HG03565 (cell line): ENCODE measurements around the gene TREML4.
"Not testable (repeated sequence)": the region's sequence is repeated elsewhere in the genome, so short reads cannot be mapped to it uniquely, and the experiment has no call there.

Experiments used
- ATAC-seq: cut with Tn5 transposase; IDR thresholded peaks from one replicate; pipeline ENCODE4 v1.9.1; 2021; ENCODE audit warnings: mild to moderate bottlenecking, moderate library complexity; ENCODE audit not compliant: unreplicated experiment

The TREML4 gene, protein sequence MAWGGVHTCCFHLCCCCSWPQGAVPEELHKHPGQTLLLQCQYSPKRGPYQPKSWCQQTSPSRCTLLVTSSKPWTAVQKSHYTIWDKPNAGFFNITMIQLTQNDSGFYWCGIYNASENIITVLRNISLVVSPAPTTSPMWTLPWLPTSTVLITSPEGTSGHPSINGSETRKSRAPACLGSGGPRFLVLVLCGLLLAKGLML

DNA sequence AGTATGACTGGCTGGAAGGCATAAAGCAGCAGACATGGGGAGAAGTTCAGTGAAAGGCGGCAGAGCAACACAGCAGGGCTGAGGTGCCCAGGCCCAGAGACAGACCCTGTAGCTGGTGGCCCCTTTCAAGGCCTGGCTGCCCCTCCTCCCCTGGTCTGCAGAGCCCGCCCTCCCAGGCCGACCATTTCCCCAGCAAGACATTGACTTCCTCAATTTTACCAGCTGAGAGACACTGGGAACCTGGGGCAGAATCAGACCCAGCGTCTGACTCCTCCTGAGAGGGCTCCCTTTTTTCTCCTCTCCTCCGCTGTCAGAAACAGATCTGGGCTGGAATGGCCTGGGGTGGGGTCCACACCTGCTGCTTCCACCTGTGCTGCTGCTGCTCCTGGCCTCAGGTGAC lies at the start of gene TREML4:
TREML4 (plus strand) TSS at position 254 of the 400 bp plus-strand sequence; CDS start at position 333, 79 bp downstream.
- no peak for ATAC-seq

DNA sequence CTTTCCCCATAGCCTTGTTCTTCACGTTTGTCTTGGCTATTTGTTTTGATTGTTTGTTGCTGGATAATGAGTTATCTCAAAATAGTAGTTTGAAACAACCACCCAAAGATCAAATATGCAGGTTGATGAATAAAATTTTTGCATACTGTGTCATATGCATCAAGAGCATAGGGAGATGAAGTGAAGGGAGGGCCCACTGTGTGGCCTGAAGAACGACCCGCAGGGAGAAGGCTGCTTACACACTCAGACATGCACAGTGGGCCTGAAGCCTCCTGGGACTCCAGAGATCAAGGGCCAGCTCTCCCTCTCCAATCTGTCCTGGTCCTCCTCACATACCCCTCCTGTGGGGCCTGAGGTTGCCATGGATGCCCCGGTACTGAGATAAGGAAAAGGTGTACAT lies 49.0 kb upstream of the TREML4 start:
- ATAC-seq = no peak

DNA sequence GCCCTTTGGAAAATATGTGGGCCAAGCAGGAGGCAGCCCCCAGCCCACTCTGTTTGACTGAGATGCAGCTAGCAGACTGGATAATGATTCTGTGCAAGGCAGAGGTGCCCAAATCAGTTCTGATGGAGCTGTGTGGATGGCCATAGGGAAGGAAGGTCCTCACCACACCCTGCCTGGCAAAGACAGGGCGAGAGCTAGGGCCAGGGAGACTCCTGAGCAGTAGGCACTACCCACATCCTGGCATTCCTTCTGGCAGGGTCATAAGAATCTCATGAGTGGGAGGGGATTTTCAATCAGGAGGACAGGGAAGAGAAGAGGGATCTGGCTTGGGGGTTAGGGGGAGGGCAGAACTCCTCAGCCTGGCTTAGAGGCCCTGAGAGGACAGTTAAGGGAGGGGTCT lies 46.6 kb upstream of the TREML4 start:
- no peak for ATAC-seq

DNA sequence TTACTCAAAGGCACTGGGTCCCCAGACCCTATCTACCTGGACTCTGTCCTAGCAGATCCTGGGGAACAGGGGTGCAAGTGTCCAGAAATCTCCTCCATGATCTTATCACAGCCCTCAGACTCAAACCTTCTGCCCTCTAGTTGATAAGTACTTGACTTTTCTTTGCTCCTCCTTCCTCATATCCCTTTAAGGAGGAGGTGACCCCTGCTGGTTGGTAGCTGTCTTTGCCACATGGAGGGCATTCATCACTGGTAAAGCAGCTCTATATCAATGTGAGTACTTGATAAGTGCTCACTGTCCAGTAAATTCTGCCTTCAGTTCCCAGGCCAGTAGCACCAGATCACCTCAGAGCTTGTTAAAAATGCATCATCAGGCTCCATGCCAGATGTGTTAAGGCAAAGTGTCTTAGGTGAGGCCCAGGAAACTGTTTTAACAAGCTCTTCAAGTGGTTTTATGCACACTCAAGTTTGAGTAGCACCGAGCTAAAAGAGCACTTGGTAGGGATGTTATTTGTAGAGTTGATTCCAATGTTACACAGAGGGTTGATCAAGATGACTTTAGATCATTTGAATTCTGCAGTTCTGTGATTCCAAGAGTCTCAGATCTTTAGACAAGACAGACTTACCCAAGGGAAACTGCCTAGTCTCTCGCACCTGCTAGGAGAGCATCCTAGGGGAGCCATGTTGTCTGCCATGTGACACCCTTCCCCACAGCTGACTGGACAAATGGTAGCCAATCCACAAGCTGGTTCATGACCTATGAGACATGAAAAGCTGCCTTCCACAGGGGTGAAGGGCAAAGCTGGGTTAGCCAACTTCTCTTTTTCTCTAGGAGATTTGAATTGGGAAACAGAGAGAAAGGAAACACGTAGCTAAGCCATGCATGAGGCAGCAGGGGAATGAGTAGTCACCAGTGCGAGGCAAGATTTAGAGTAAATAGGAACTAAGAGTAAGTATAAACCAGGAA lies 45.8 kb upstream of the TREML4 start:
- ATAC-seq = no peak

DNA sequence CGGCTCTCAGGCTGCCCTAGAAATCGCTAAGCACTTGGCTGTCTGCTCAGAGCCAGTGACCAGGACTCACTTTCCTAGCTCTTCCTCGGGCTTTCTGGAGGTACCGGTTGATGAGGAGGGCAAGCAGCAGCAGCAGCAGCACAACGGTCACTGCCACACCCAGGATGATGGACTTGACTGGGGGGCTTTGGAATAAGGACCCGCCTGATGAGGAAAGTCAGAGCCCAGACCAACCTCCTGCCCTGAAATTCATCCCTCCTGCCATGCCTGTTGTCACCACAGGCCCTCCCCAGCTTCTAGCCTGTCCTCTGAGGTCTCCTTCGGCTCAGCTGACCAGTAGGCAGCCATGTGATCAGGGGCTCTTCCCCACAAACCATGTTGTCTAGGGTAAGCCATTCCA lies 43.4 kb upstream of the TREML4 start:
- no peak for ATAC-seq

DNA sequence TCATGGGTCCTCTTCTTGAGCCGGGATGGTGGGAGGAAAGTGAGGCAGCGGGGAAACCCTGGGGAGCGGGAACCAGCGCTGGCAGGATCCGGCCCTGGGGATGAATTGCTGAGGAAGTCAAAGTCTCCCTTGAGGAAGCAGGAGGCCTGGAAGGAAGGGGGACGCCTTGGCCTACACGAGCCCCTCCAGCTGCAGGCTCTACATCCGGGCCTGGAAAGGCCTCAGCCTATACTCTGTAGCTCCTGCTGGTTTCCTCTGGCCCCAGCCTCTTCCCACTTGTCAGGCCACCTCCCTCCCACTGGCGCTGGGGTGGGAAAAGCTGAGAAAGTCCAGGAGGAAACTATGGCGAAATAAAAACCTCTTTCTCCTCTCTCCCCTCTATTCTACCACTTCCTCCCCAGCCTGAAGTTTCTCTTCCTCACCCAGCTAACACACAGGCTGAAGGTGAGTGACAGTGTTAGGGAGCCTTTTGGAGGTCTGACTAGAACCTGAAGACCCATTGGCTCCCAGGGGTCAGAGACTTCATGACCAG lies 42.1 kb upstream of the TREML4 start:
- ATAC-seq = no peak

DNA sequence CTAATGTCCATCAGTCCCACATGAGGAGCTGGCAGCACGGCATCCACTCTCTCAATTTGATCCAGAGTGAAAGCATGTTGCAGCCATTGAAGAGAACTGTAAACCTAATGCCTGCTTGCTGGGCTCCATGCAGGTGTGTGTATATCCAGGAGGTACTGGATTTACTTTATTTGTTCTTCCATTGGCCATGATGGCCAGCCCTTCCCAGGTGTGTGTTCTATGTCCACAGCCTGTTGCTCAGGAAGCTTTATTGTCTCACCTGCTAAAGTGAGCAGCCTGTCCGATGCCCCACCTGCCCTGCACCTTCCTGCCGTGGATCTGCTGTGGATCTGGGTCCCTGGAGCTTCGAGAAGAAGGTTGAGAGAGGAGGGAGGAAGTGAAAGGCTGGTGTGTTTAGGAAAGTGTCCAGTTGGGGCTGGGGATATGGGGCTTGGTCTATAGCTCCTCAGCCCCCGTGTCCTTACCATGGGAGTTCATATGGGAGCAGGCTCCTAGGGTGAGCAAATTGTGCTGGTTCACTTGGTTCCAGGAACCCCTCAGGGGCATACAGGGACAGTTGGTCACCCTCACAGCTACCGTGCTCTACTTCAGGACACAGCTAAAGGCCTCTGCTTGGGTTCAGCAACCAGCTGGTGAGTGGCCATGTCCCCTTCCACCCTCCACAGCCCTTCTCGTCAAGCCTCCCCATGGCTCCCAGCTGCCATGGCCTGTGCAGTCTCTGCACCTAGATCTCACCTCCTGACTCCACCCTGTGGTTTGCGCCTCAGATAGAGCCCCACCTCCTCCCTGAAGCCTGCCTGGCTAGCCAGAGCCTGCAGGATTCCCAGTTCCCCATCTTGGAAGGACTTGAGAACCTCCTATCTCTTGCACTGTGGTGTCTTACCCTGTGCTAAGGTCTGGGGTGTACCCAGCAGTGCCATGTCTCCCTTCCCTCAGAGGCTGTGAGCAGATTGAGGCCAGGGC lies 39.9 kb upstream of the TREML4 start:
- ATAC-seq = no peak

DNA sequence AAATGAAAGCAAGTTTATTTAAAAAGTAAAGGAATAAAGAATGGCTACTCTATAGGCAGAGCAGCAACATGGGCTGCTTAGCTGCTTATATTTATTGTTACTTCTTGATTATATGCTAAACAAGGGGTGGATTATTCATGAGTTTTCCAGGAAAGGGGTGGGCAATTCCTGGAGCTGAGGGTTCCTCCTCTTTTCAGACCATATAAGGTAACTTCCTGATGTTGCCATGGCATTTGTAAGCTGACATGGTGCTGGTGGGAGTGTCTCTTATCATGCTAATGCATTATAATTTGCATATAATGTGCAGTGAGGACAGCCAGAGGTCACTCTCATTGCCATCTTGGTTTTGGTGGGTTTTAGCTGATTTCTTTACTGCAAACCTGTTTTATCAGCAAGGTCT lies 39.1 kb upstream of the TREML4 start:
- ATAC-seq = not testable (repeated sequence)

DNA sequence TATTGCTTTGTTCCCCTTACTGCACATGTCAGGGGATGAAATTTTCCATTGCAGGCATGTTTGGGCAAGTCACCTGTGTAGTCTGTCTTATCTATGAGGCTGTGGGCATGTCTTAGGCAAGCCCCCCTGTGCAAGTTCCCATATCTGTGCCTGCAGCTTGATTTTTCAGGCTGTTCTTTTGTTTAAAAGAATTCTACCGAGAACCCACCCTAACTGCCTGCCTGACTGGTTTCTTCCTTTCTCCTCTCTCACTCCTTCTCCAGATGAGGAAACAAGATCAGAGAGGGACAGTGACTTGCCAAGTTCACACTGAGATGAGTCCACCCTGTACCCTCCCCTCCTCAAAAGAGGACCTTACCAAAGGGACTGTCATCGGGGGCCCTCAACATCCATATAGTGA lies 38.2 kb upstream of the TREML4 start:
- no peak for ATAC-seq

DNA sequence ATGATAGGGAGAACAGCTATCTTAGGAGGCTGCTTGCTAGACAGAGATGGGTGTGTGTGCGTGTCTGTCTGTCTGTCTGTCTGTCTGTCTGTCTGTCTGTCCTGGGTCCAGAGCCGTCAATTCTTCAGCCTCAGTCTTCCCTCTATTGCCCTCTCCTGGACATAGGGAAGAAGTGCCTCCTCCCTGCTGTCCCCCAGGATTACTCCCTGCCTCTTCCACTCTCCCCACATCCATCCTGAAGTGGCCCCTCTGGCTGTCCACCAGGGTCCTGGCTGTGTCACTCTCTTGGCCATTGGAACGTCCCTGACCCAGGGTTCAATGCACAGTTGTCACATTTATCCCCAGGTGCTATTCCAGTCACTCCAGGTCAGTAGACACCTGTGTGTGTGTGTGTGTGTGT lies 37.4 kb upstream of the TREML4 start:
- no peak for ATAC-seq

DNA sequence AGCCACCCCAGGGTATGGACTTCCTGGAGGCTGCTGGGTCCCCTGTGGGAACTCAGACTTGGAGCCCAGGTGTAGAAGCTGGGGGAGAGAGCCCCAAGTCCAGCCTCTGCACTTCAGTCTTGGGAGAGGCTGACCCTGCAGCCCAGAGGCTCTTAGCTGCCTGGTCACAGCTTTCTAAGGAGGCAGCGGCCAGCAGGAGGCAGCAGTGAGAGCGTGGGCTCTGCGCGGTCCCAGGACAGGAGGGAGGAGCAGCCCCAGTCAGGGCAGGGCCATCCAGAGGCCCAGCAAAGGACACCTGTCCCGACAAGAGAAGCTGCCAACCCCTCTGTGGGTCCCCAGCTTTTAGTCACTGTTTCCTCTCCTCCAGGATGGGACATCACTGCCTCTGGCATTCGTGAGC lies 36.6 kb upstream of the TREML4 start:
- no peak for ATAC-seq

DNA sequence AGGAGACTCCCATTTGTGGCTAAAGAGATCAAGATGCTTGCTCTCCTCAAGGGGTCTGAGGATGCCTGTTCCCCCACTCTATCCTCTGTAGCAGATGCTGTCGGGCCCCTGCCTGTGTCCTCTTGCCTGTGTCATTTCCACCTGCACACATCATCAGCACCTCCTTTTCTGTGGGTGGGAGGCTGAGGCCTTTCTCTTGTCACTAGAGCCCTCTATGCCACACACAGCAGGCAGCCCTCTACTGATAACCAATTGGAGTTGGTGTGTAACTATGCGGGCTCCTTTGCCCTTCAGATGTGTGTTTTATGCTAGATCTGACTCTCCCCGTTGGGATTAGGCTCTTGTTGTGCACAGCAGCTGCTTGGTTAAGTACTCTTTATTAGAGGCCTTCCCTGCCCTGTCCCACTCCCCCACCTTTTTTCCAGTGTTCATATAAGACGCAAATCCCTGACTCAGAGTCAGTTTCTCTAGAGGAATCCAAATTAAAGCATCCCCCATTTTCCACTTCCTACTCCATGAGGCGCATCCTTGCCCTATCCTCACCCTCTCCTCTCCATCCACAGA lies 34.9 kb upstream of the TREML4 start:
- ATAC-seq = no peak

DNA sequence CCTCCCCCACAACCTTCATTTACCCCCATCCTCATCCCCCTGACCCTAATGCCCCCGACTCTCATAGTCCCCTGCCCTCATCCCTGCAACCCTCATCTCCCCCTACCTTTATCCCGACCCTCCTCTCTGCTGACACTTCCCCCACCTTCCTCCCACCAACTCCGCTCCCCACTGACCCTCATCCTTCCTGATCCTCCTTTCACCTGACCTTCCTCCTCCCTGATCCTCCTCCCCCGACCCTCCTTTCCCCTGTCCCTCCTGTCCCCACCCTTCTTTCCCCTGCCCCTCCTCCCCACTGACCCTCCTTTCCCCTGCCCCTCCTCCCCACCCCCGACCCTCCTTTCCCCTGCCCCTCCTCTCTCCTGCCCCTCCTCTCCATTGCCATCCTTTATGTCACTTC lies 34.3 kb upstream of the TREML4 start:
- no peak for ATAC-seq

DNA sequence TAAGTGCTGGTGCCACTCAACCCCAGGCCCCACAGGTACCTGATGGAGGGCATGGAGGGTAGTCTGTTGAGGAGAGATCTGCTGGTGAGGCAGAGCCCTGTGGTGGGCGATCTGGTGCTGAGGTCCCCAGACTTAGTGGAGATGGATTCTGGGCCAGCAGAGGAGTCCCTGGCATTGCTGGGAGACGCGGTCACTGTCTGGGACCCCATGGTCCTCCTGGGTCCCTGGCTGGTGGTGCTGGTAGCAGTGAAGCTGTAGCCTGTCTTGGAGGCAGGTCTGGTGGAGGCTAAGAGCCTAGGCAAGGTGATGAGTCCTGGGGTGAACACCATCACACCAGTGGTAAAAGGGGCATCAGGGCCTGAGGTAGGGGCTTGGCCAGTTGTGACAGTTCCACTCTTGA lies 33.8 kb upstream of the TREML4 start:
- ATAC-seq = no peak

DNA sequence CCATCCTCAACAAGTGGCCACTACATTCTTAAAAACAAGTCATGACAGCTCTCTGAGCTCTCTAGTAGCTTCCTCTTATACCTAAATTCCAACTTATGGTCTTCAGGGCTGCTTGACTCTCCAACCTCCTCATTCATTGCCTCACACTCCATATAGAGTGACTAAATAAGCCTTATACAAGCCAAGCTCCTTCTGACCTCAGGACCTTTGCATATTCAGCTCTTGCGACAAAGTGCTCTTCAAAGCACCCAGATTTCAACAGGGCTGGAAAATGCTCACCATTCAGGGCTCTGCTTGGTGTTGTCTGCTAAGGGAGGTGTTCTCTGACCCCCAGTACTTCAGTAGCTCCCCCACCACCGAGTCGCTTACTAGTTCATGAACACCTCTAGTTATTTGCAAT lies 30.9 kb upstream of the TREML4 start:
- ATAC-seq = no peak

DNA sequence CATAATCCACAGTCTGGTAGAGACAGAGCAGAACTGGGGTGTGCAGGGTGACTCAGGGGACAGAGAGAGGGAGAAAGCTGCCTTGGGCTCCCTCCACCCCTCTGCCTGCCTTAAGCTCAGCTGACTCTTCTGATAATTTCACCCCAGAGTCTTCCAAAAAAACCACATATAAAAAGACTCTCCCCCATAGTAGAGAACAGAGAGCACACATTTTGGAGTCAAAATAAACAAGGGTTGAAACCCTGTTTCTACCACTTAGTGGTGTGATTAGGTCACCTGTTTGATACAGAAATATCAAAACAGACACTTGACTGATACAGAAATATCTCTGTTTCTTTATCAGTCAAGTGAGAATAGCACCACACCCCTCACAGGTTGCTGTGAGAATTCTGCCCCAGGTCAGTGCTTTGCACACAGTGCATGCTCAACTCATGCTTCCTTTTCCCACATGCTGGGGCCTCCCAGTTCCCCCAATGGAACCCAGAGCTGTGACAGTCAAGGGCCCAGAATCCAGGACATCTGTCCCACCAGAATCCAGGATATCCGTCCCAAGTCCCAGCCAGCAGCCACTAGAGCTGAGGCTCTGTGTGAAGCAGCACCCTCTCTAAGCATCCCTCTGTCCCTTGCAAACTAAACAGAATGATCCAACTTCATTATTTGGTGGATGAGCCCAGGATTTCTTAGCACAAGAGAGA lies 28.4 kb upstream of the TREML4 start:
- no peak for ATAC-seq

DNA sequence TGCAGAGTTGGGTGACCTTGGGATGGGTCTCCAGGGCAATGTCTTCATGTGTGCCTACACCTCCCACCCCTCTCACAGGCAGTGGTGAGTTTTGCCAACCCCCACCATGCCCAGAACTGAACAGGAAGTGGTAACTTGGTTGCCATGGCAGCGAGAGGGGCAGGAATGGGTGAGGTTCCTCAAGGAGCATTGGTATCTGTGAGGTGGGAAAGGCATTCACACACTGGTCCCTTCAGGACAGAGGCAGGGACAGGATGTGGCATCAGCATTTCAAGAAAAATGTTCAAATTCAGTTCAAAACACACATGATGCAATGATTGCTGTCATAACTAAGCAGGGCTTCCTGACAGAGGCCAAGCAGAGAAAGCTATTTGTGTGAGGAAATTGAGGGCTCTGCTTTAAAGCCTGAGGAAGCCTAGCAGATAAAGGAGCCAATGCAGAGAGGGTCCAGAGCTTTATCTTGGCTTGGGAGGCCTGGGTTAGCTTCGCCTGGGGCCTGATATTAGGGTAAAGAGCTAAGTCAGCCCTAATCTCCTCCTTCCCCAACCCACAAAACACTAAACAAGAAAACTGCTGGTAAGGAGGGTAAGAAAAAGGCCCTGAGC lies 27.8 kb upstream of the TREML4 start:
- no peak for ATAC-seq

DNA sequence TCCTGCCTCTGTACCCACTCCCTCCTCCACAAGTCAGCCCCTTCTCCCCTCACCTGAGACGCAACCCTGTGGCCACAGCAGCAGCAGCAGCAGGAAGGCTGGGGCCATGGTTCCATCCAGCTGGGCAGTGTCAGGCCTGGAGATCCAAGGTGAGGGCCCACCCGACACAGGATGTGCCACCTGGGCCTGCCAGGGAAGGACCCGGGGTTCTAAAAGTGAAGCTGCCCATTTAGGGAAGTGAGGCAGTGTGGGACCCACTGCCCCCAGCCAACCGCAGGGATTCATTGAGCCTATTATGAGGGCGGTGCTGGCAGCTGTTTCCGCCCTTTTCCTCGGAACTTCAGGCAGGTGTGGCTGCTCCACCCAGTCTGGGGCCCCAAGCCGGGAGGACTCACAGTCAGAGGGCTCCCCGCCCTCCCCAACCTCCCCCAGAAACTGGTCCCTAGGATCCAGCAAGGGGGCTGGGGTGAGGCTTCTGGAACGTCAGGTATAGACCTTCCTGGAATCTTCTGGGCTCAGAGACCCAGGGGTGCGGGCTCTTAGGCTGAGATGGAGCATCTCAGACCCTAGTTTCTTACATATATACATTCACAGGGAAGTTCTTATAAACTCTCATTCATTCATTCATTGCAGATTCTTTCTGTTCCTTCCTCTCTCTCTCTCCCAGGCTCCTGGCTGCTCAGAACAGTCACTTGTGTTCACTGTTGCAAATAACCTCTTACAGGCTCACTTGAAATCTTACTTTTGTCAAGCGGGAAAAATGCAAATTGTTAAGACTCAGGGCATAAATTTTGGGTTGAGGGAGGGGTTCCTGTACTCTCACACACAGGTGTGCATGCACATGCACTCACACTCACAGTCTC lies 27.0 kb upstream of the TREML4 start, which contains the start of gene TREML2:
TREML2 (minus strand) TSS at position 249 of the 863 bp plus-strand sequence; CDS start at position 108, 141 bp downstream.
- ATAC-seq = no peak
